Stimulated activated CD4-positive, alpha-beta T cell treated with anti-CD3 and anti-CD28 coated beads, Interleukin-4, amount 100 ng/mL, for 48 hours (primary cell): Measurements from ENCODE around the gene ESR2.
"Not testable (repeated sequence)": the region's sequence is repeated elsewhere in the genome, so short reads cannot be mapped to it uniquely, and the experiment has no call there.

Experiments
- DNase-seq, 2 donors: peaks; one replicate each; pipeline ENCODE4 v3.0.0-alpha.2; 2020; ENCODE audit warnings: low read depth in 2 of 2

ESR2 gene

GRCh38 chr14:64040044-64040443 lies 254.1 kb downstream of the ESR2 start:
- no peak for DNase-seq

DNA sequence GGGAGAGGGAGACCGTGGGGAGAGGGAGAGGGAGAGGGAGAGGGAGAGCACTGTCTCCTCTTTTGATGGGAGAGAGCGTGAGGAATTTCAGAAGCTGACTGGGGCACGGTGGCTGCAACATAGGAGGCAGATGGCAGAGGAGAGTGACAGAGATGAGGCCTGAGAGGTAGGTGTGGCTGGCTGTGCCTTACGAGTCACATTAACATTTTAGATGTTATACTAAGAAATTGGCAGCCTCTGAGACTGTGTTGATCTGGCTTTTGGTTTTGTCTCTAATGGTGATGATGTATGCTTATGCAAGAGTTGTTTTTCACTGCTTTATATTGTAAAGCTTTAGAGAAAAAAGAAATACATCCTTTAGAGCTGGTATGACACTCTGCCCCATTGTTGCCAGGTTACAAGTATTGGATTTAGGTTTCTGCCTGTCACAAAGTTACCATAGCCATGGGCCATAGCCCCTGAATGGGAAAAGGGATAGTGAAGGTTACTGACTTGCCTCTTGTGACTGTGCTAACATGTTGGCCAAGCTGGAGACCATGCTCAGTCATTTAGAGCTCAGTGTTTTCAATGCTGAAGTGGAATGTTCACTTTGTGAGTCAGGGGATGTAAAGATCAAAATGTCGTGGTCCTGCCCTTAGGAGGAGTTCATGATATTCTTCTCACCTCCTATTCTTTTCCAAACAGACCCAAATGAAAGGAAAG lies 255.2 kb downstream of the ESR2 start:
- DNase-seq: no peak

DNA sequence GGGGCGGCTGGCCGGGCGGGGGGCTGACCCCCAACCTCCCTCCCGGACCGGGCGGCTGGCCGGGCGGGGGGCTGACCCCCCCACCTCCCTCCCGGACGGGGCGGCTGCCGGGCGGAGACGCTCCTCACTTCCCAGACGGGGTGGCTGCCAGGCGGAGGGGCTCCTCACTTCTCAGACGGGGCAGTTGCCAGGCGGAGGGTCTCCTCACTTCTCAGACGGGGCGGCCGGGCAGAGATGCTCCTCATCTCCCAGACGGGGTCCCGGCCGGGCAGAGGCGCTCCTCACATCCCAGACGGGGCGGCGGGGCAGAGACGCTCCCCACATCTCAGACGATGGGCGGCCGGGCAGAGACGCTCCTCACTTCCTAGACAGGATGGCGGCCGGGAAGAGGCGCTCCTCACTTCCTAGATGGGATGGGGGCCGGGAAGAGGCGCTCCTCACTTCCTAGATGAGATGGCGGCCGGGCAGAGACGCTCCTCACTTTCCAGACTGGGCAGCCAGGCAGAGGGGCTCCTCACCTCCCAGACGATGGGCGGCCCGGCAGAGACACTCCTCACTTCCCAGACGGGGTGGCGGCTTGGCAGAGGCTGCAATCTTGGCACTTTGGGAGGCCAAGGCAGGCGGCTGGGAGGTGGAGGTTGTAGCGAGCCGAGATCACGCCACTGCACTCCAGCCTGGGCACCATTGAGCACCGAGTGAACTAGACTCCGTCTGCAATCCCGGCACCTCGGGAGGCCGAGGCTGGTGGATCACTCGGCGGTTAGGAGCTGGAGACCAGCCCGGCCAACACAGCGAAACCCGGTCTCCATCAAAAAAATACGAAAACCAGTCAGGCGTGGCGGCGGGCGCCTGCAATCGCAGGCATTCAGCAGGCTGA lies 256.1 kb downstream of the ESR2 start:
- DNase-seq: not testable (repeated sequence)

DNA sequence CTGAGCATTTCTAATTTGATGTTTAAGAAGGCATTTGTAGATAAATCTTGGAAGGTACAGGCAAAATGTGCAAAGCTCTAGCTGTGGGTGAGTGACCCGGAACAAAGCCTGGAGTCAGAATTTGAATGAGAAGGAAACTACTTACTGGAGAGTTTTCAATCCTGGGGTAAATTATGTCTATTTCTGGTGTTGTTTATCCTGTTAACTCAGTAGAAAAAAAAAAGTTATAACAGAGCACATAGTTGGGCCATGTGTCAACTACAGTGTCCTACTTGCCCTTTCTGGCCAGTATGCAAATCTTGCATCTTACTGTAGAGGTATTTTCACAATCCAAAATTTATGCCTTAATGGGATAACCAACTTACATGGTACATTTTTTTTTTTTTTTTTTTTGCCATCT lies 259.0 kb downstream of the ESR2 start:
- no peak for DNase-seq
